Measurements from ENCODE around the gene ADAM19.

DNA sequence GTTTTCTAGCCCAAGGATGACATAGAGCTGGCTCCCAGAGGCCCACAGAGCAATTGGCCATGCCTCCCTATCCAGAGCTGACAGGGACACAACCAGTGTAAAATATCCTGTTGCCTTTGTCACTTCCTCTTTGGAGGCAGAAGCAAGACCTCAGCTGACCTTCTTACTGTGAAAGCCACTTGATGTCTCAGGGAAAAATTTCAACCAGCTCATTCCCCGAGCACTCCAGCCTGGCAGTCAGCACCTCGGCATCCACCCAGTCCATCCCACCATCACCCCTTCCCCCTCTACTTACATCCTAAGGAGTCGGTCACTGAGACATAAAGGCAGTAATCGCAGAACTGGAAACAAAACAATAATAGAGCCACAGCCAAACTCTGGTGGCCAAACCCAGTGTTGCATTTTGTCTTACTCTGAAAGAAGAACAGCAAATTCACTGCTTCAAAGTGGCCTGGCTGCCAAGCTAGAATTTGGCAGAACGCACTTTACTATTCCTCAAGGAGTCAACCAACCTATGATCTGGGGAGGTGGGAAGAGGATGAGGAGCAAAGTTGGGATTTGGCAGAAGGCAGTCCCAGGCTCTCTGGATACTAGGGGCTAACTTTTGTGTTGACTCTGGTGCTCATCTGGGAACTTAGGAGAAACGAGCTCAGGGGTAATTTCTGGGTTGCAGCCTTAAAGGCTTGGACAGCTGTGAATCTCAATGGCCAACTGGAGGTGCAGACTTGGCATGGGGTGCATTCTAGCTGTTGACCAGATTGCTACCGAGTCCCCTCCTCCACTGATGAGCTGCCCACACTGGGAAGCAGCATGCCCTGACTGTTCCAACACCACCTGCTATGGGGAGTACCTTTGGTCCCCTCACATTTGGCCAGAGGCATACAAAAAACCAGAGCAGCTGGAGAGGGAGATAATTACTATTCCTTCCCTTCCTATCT lies 101.9 kb downstream of the ADAM19 start:
- TF ChIP-seq POLR2AphosphoS5 (IDR thresholded peaks at IDR 0.05; ENCODE audit: low read depth, low read length) (no peak), POLR2A (IDR thresholded peaks at IDR 0.05; ENCODE audit: low read depth, low read length) (no peak), TAF1 (IDR thresholded peaks at IDR 0.05; ENCODE audit: low read depth, low read length) (no peak)

All from GM12891 (cell line).